LNCAP (cell line): Measurements from ENCODE around the gene TMC6.

Experiments
- CTCF ChIP-seq: fragments of 450-650 bp; IDR thresholded peaks from 2 replicates; pipeline ENCODE4 v1.5.1; 2017; ENCODE audit warnings: mild to moderate bottlenecking

The TMC6 gene

GRCh38 chr17:78146881-78147280 lies 18.3 kb upstream of the TMC6 start:
- TF ChIP-seq CTCF = no peak

DNA sequence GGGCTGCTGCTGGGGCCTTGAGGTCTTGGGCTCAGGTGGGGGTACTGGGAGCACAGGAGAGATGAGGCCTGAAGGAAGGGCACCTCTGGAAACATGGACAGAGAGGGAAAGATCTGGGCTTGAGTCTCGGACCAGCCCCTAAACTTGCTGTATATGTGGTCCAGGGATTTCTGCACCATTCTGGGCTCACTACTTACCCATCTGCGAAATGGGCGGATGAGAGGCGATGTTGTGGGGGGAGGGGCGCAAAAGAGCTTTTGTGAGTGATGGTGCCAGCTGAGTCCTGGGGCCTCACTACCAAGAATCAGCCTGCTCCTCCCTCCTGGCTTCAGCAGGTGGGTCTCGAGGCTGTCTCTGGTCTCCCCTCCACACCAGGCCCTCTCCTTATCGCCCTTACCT lies 17.9 kb upstream of the TMC6 start:
- TF ChIP-seq CTCF = no peak

- no peak; the same call in 1 of the 2 replicates for TF ChIP-seq CTCF
These were observed 16.4 kb upstream of the TMC6 start for GRCh38 chr17:78144736-78145641.

- TF ChIP-seq CTCF = no peak
These were observed 15.7 kb upstream of the TMC6 start for GRCh38 chr17:78144147-78144719.

- no peak for TF ChIP-seq CTCF
These were observed 14.9 kb upstream of the TMC6 start for GRCh38 chr17:78143214-78144146.

GRCh38 chr17:78142119-78142861 lies 13.7 kb upstream of the TMC6 start:
- TF ChIP-seq CTCF = no peak
